ENCODE measurements around the gene SERPINF2.
"Not testable (repeated sequence)": the region's sequence is repeated elsewhere in the genome, so short reads cannot be mapped to it uniquely, and the experiment has no call there.

SERPINF2 gene

GRCh38 chr17:1716076-1716911 lies 26.4 kb upstream of the SERPINF2 start:
- peak; percentile 98 to 99 for DNase-seq

GRCh38 chr17:1716912-1717695 lies 25.6 kb upstream of the SERPINF2 start:
- peak; percentile 95 to 97 for DNase-seq

GRCh38 chr17:1718362-1719165 lies 24.1 kb upstream of the SERPINF2 start:
- no peak for DNase-seq

- peak; percentile 25 to 43 for DNase-seq
Measured at GRCh38 chr17:1720856-1721386, 21.8 kb upstream of the SERPINF2 start.

GRCh38 chr17:1722022-1722421 lies 20.6 kb upstream of the SERPINF2 start:
- DNase-seq, result not testable (repeated sequence)

- DNase-seq, result peak; percentile 19 to 69
Measured at GRCh38 chr17:1724351-1724868, 18.3 kb upstream of the SERPINF2 start, which contains the start of gene WDR81. Gene WDR81 (plus strand): TSS chr17:1724704. CDS start chr17:1724960, 256 bp downstream.

- peak in 1 of 2 experiments; percentile 19 for DNase-seq
Measured at GRCh38 chr17:1724869-1725641, 17.6 kb upstream of the SERPINF2 start.

- no peak for DNase-seq
Measured at GRCh38 chr17:1725642-1726511, 16.8 kb upstream of the SERPINF2 start.

GRCh38 chr17:1726626-1727257 lies 15.9 kb upstream of the SERPINF2 start:
- DNase-seq, result no peak

- no peak for DNase-seq
Measured at GRCh38 chr17:1727258-1727789, 15.3 kb upstream of the SERPINF2 start.

- no peak for DNase-seq
Measured at GRCh38 chr17:1727876-1728630, 14.6 kb upstream of the SERPINF2 start.

GRCh38 chr17:1729966-1730325 lies 12.7 kb upstream of the SERPINF2 start:
- DNase-seq, result no peak

GRCh38 chr17:1730326-1731193 lies 12.1 kb upstream of the SERPINF2 start:
- DNase-seq, result no peak

- DNase-seq, result no peak
Measured at GRCh38 chr17:1731194-1731506, 11.5 kb upstream of the SERPINF2 start.

GRCh38 chr17:1732241-1732832 lies 10.3 kb upstream of the SERPINF2 start:
- DNase-seq, result no peak

GRCh38 chr17:1732833-1733321 lies 9.8 kb upstream of the SERPINF2 start:
- no peak for DNase-seq

GRCh38 chr17:1733759-1734158 lies 8.9 kb upstream of the SERPINF2 start:
- no peak for DNase-seq

GRCh38 chr17:1735418-1735817 lies 7.3 kb upstream of the SERPINF2 start:
- no peak for DNase-seq

All from NCI-H524 (cell line).